IPS-20b (cell line): ENCODE data around the gene OR2M5.

Experiments
- H3K27ac ChIP-seq: one replicate; pipeline ENCODE4 v1.5.1; 2013; ENCODE audit warnings: low read length
- H3K27me3 ChIP-seq: 2 replicates; pipeline ENCODE4 v1.6.1; 2013; ENCODE audit warnings: mild to moderate bottlenecking, low read length, inconsistent platforms; ENCODE audit not compliant: insufficient read depth
- H3K36me3 ChIP-seq: 2 replicates; pipeline ENCODE4 v1.6.1; 2013; ENCODE audit warnings: low read depth, mild to moderate bottlenecking, inconsistent platforms, low read length, moderate library complexity; ENCODE audit not compliant: insufficient read depth
- H3K4me1 ChIP-seq: 2 replicates; pipeline ENCODE4 v1.6.1; 2013; ENCODE audit warnings: mild to moderate bottlenecking, control low read depth, inconsistent platforms, low read length, moderate library complexity; ENCODE audit not compliant: insufficient read depth
- H3K4me3 ChIP-seq: 2 replicates; pipeline ENCODE4 v1.5.1; 2013; ENCODE audit warnings: mild to moderate bottlenecking, low read length, inconsistent platforms
- H3K9ac ChIP-seq: 2 replicates; pipeline ENCODE4 v1.6.1; 2013; ENCODE audit warnings: low read depth, mild to moderate bottlenecking, inconsistent platforms, low read length, moderate library complexity
- H3K9me3 ChIP-seq: 2 replicates; pipeline ENCODE4 v1.6.1; 2013; ENCODE audit warnings: mild to moderate bottlenecking, low read depth, low read length, inconsistent platforms; ENCODE audit not compliant: insufficient read depth

OR2M5 gene

DNA sequence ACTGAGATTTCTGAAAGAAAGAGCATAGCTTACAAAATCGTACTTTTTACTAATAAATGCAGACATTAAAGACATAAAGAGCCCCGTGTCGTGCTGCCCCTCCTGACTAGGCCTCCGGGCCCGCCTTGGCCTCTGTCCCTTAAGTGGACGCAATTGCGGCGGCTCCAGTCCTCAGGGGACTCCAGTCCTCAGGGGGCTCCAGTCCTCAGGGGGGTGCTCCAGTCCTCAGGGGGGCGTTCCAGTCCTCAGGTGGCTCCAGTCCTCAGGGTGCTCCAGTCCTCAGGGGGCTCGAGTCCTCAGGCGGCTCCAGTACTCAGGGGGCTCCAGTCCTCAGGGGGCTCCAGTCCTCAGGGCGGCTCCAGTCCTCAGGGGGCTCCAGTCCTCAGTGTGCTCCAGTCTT, 19.1 kb downstream of the OR2M5 start:
- H3K4me3 ChIP-seq: no peak overlapping the region
- H3K27ac ChIP-seq: no peak overlapping the region
- no peak overlapping the region for H3K9ac ChIP-seq
- H3K36me3 ChIP-seq: no peaks in the 10 kb centered on the region
- H3K4me1 ChIP-seq: no peaks in the 10 kb centered on the region
- no peaks in the 10 kb centered on the region for H3K27me3 ChIP-seq
- H3K9me3 ChIP-seq: peaks cover 53% of the 10 kb centered on the region

DNA sequence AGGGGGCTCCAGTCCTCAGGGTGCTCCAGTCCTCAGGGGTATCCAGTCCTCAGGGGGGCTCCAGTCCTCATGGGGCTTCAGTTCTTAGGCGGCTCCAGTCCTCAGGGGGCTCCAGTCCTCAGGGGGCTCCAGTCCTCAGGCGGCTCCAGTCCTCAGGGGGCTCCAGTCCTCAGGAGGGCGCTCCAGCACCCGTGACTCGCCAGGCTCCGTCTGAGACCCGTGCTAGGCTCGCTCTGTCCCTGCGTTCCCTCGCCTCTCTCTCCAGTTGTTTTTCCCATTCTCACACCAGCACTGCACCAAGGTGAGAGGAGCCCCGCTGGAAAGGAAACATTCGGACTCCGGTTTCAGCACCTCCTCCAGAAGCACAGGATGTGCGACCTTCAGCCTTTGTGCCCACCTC, 20.2 kb downstream of the OR2M5 start:
- peaks cover 42% of the 10 kb centered on the region for H3K9me3 ChIP-seq
- no peak overlapping the region for H3K4me3 ChIP-seq
- no peak overlapping the region for H3K27ac ChIP-seq
- H3K9ac ChIP-seq: no peak overlapping the region
- no peaks in the 10 kb centered on the region for H3K27me3 ChIP-seq
- no peaks in the 10 kb centered on the region for H3K36me3 ChIP-seq
- no peaks in the 10 kb centered on the region for H3K4me1 ChIP-seq

DNA sequence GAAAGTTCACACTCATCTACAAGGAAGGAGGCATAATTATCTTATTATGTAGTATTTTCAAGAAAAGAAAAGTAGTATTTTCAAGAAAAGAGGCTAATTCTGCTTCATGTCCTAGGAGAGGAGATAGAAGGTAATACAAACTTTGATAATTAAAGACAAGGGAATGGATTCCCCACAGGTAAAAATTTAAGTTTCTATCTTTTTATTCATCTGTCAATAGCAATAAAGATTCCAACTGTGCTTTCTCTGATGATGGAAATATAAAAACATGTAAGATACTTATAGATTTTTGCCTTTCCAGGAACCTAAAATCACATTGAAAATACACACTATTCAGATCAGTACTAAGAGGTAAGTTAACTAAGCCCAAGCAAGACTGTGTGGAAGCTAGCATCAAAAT, 29.6 kb downstream of the OR2M5 start, which contains the start of gene OR2M2:
TSS of gene OR2M2 (plus strand) at position 301 of the 400 bp plus-strand sequence. CDS start 5,165 bp downstream, outside the sequence.
- Histone ChIP-seq H3K27me3 (no peaks in the 10 kb centered on the region), H3K4me3 (no peak within 1 kb of the TSS; the same call in 1 of the 2 replicates), H3K4me1 (no peaks in the 10 kb centered on the region), H3K27ac (no peak within 1 kb of the TSS), H3K36me3 (no peaks in the 10 kb centered on the region), H3K9ac (no peak within 1 kb of the TSS), H3K9me3 (peaks cover 65% of the 10 kb centered on the region)

DNA sequence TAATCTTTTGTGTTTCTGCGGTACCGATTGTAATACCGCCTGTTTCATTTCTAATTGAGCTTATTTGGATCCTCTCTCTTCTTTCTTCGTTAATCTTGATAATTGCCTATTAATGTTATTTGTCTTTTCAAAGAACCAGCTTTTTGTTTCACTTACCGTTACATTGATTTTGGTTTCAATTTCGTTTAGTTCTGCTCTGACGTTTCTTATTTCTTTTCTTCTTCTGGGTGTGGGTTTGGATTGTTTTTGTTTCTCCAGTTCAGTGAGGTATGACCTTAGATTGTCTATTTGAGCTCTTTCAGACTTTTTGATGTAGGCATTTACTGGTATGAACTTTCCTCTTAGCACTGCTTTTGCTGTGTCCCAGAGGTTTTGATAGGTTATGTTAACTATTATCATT, 39.0 kb downstream of the OR2M5 start:
- H3K27me3 ChIP-seq: no peaks in the 10 kb centered on the region
- H3K4me3 ChIP-seq: no peak overlapping the region
- no peaks in the 10 kb centered on the region for H3K36me3 ChIP-seq
- peaks cover 91% of the 10 kb centered on the region for H3K9me3 ChIP-seq
- H3K9ac ChIP-seq: no peak overlapping the region
- H3K4me1 ChIP-seq: no peaks in the 10 kb centered on the region
- no peak overlapping the region for H3K27ac ChIP-seq

DNA sequence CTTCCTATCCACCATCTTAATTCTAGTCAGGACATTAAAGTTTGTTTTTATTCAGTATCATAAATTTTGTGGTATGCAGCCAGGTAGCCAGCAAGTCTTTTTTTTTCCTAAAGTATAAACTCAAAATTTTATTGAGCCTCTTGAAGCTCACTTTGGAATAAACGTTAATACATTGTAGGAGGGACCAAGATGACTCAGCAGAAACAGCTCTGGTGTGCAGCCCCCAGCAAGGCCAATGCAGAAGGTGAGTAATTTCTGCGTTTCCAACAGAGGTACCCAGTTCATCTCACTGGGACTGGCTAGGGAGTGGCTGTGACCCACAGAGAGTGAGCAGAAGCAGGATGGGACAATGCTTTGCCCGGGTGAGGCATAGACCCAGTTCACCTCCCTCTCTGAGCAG, 42.4 kb downstream of the OR2M5 start:
- H3K27ac ChIP-seq: no peak overlapping the region
- H3K9me3 ChIP-seq: peaks cover 92% of the 10 kb centered on the region
- no peaks in the 10 kb centered on the region for H3K27me3 ChIP-seq
- H3K4me3 ChIP-seq: no peak overlapping the region
- no peaks in the 10 kb centered on the region for H3K36me3 ChIP-seq
- no peak overlapping the region for H3K9ac ChIP-seq
- no peaks in the 10 kb centered on the region for H3K4me1 ChIP-seq

DNA sequence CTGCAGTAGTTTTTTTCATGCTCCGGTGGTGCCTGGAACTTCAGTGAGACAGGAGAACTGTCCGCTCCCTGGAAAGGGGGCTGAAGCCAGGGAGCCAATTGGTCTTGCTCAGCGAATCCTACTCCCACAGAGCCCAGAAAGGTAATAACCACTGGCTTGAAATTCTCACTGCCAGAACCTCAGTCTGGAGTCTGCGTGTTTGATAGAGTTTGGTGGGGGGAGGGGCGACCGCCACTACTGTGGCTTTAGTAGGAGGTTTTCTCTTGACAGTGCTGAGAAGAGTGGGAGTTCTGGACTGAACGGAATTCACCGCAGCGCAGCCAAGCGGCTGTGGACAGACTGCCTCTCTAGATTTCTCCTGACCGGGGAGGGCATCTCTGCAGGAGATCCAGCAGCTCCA, 44.1 kb downstream of the OR2M5 start:
- Histone ChIP-seq H3K36me3 (no peaks in the 10 kb centered on the region), H3K9me3 (peaks cover 91% of the 10 kb centered on the region), H3K9ac (no peak overlapping the region), H3K4me1 (no peaks in the 10 kb centered on the region), H3K4me3 (no peak overlapping the region), H3K27me3 (no peaks in the 10 kb centered on the region), H3K27ac (no peak overlapping the region)

DNA sequence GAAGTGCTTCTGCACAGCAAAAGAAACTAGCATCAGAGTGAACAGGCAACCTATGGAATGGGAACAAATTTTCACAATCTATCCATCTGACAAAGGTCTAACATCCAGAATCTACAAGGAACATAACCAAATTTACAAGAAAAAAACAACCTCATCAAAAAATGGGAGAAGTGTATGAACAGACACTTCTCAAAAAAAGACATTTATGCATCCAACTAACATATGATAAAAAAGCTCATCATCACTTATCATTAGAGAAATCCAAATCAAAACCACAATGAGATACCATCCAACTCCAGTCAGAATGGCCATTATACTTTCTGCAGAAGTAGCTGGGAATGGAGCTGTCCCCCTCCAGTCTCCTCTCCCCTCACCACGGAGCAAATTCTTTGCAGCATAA, 49.2 kb downstream of the OR2M5 start:
- Histone ChIP-seq H3K9me3 (peaks cover 94% of the 10 kb centered on the region), H3K4me3 (no peak overlapping the region), H3K4me1 (no peaks in the 10 kb centered on the region), H3K27ac (no peak overlapping the region), H3K27me3 (no peaks in the 10 kb centered on the region), H3K9ac (no peak overlapping the region), H3K36me3 (no peaks in the 10 kb centered on the region)
